GM19099 (cell line): ENCODE measurements around the gene RPS6KA4.

Source experiments
- POLR2A ChIP-seq: IDR thresholded peaks from 3 replicates; pipeline ENCODE4 v1.6.1; 2011; ENCODE audit warnings: low read depth; ENCODE audit not compliant: insufficient read length; ENCODE audit errors: extremely low read depth

Gene RPS6KA4

DNA sequence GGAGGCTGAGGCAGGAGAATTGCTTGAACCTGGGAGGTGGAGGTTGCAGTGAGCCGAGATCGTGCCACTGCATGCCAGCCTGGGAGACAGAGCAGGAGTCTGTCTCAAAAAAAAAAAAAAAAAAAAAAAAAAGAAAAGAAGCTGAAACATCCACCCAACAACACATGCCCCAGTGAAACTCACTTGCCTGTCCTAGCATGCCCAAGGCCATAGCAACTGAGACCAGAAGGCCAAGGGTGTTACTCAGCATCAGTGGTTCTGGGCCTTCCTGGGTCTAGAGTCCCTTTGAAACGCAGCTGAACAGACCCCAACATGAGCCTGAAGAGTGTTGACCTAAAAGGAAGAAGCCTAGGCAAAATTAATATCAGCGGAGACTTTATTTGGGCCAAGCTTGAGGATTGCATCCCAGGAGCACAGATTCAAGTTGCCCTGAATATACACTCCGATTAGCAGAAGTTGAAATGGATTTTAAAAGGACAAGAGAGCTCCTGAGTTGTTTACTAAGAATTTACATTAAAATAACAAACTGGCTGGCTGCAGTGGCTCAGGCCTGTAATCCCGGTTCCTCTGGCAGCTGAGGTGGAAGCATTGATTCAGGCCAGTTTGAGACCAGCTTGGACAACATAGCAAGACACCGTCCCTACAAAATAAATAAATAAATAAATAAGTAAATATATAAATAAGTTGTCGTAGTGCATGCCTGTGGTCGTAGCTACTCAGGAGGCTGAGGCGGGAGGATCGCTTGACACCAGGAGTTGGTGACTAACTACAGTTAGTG, 34.1 kb upstream of the RPS6KA4 start:
- TF ChIP-seq POLR2A: no peak

DNA sequence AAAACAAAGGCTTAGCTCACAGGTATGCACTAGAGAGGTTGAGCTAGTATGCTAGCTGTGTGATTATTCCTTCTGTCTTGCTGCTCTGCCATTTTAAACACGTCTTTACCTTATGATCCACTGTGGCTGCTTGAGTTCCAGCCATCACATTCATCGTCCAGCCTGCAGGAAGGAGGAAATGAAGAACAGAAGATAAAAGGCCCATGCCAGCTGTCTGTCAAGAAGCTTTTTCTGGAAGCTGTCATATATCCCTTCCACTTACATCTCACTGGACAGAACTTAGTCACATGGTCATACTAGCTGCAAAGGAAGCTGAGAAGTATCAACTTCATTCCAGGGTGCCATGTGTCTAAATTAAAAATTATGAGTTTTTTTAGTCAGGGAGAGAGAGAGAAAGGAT, 31.6 kb upstream of the RPS6KA4 start:
- TF ChIP-seq POLR2A: no peak

DNA sequence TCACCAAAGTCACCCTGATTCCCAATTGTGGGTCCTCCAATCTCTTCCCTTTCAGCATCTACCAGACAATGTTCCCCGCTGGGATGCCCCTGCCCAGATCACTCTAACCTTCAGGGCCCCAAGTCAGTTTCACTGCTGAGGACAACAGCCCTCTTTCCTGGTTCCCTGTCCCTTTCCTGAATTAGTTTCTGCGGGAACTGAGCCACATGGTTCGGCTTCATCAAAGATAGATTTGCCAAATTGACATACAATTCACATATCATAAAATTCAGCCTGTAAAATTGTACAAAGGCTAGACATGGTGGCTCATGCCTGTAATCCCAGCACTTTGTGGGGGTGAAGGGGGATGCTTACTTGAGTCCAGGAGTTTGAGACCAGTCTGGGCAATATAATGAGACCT, 31.0 kb upstream of the RPS6KA4 start:
- no peak for TF ChIP-seq POLR2A

DNA sequence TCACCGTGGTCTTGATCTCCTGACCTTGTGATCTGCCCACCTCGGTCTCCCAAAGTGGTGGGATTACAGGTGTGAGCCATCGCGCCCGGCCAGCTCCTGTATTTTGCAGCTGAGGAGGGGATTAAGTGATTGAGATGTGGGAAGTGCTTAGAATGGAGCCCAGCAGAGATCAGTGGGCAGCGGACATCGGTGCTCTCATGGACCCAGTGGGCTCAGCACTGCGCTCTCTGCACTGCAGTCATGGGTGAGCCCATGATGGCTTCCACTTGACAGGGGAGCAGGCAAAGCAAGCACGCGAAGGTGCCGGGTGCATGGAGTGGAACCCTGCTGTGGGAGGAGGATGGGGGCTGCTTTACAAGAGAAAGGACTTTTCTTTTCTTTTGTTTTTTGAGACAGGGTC, 28.1 kb upstream of the RPS6KA4 start:
- no peak for TF ChIP-seq POLR2A

DNA sequence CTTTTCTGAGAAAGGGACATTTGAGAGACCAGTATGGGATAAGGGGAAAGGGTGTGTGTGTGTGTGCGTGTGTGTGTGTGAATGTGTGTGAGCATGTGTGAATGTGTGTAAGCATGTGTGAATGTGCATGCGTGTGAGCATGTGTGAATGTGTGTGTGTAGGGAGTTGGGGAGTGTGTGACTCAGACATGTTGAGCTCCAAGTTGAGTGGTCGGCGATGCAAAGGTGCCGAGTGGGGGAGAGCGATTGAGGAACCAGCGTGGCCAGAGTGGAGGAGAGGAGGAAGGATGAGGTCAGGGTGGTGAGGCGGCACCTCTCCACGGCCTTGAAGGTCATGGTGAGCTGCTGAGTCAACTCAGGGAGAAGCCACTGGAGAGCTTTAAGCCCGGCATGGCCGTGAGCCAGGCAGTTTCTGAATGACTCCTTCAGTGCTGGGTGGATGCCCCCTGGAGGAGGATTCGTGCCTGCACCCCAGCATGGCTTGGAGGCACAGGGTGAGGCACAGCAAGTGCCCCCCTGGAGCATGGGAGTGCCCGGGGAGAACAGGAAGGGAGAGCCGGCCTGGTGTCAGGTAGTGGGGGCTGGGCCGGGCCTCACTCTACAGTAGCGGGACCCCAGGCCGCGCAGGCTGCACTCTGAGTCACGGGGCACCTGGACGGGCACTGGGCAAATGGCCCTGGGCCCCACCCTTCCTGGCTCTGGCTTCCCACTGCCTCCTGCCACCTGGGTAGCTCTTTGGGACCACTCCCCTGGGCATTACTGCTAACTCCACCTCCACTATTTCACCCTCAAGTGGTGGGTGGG, 27.2 kb upstream of the RPS6KA4 start:
- no peak for TF ChIP-seq POLR2A

DNA sequence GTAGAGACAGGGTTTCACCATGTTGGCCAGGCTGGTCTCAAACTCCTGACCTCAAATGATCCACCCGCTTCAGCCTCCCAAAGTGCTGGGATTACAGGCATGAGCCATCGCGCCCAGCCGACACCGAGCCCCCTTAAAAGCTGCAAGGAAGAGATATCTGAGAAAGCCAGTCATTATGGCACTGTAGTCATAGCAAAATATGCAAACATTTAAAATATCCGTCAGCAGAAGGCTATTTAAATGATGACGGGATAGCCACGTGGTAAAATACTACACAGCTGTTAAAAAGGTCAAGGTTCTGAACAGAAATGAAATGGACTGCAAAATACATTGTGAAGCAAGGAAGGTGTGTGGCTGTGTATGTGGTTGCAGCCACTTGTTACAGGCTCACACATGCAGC, 25.4 kb upstream of the RPS6KA4 start:
- no peak for TF ChIP-seq POLR2A

DNA sequence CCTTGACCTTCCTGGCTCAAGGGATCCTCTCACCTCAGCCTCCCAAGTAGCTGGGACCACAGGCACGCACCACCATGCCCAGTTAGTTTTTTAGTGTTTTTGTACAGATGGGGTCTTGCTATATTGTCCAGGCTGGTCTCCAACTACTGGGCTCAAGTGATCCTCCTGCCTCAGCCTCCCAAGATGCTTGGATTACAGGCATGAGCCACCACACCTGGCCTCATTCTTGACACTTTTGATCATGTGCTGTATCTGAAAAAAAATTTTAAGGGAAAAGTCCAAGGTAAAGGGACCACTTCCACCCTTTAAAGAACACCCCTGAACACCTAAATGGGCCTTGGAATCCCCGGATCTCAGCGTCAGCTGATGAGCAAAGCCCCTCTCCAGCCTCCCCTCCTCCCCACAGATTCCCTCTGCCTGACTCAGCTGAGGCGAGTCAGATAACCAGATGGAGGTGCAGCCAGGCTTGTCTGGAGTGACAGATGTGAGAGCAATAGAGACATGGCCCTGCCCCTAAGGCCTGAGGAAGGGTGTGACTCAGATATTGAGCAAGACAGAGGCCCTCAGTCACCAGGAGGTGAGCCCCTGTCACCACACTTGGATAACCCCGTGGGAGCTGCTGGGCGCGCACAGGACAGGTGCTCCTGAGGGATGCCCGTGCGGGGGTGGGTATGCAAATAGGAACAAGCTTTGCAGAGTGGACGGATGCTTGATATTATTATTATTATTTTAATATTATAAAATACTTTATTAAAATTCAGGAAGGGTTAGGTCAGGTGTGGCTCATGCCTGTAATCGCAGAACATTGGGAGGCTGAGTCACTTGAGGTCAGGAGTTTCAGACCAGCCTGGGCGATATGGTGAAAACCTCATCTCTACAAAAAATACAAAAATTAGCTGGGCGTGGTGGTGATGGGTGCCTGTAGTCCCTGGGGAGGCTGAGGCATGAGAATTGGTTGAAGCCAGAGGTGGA, 23.9 kb upstream of the RPS6KA4 start:
- TF ChIP-seq POLR2A: peak; percentile 46

DNA sequence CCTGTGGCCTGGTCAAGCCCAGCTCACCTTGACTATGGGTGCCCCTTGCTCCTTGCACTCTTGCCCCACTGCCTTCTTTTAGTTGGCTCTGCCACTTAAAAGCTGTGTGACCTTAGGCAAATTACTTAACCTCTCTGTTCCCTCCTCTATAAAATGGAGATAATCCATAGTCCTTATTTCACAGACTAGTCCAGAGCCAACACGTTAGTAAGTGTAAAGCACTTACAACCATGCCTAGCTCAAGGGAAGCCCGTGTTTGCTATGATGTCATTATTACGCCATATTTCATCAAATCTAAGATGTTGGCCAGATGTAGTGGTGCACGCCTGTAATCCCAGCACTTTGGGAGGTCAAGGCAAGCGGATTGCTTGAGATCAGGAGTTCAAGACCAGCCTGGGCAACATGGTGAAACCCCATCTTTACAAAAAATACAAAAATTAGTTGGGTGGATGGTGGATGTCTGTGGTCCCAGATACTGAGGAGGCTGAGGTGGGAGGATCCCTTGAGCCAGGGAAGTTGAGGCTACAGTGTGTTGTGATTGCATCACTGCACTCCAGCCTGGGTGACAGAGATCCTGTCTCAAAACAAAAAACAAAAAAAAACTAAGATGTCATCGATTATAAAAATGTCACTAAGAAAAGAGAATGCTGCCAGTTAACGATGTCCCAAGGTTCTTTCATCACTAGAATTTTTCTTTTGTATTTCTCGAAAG, 21.3 kb upstream of the RPS6KA4 start:
- TF ChIP-seq POLR2A: no peak

DNA sequence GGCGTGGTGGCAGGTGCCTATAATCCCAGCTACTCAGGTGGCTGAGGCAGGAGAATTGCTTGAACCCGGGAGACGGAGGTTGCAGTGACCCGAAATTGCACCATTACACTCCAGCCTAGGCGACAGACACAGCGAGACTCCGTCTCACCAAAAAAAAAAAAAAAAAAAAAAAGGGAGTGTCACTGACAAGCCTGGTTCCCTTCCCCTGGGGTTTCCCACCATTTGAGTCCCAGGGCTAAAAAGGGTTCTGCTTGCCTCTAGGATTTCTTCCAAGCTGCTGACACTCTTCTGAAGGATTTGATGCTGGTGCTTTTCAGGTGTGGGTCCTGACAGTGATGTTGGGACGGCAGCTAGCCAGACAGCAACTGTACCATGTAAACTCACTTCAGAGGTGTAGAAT, 20.2 kb upstream of the RPS6KA4 start:
- TF ChIP-seq POLR2A: no peak

DNA sequence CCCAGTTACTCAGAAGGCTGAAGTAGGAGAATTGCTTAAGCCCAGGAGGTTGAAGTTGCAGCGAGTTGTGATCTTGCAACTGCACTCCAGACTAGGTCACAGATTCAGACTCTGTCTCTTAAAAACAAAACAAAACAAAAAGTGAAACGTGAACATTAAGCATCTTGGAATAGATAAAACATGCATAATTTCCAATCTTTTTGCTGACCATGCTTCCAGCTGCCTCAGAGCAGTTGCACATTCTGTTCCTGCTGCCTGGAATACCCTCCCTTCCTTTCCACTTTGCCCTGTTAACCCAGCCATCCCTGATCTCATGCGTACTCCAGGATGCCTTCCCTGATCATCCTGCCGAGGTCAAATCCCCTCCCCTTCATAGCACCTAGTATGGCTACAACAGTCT, 19.7 kb upstream of the RPS6KA4 start:
- peak; percentile 20 for TF ChIP-seq POLR2A

DNA sequence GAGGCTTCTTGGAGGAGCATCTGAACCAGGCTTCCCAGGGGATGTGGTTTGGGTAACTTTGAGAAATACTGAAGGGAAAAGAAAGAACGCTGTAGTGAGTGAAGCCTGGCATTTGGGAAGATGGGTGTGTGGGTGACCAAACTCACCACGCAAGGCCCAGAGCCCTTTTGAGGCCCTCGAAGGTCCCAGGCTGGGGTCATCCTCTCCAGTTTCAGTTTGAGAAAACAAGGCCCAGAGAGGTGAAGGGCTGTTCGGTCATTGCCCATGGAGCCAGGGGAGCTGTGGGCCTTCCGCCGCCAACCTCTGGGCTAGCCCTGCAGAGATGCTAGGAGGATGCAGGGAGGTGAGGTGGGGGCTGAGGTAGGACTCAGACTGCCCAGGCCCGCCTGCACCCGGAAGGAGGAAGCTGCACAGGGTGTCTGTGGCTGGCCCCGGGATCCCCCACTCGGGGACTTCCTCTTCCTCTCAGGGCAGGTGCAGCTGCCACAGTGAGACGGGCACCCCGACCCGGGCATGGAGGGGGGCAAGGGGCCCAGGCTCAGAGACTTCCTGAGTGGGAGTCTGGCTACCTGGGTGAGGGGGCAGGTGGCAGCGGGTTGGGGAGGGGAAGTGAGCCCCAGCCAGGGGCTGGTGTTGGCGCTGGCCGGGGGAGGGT, 19.1 kb upstream of the RPS6KA4 start, which contains the start of gene CCDC88B:
Gene CCDC88B, plus strand, starts transcription at position 451 of the 655 bp plus-strand sequence. Its CDS starts 63 bp downstream, at position 514.
- TF ChIP-seq POLR2A: peak; percentile 70

DNA sequence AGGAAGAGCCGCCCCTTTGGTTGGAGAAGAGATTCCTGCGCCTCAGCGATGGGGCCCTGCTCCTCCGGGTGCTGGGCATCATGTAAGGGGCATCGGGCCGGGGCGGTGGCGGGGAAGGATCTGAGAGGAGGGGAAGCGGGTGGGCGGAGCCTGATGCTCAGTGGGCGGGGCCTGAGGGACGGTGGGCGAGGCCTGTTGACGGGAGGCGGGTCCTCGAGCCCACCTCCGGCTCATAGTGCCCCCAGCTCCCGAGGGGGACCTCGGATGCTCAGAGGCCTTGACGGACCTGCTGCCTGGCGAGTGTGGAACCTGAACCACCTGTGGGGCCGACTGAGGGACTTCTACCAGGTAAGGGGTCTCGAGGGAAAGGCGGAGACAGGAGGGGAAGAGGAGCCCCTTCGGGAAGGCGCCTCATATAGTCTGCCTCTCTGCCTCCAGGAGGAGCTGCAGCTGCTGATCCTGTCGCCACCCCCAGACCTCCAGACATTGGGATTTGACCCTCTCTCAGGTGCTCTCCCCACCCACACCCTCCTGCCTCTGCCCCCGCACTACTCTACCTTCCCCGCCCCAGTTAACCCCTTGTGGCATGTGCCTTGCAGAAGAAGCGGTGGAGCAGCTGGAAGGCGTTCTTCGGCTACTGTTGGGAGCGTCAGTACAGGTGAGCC, 18.2 kb upstream of the RPS6KA4 start:
- TF ChIP-seq POLR2A: peak; percentile 40

DNA sequence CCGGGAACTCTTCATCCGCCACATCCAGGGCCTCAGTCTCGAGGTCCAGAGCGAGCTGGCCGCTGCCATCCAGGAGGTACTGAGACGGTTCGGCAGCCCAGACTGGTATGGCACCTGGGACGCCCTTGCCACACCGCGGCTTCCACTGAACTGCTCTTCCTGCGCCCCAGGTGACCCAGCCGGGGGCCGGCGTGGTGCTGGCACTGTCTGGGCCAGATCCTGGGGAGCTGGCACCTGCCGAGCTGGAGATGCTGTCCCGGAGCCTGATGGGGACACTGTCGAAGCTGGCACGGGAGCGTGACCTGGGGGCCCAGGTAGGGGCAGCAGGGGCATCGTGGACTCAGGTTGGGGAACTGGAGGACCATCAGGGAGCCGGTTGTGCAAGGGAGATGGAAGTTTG, 17.5 kb upstream of the RPS6KA4 start:
- TF ChIP-seq POLR2A: no peak
